Fibroblast of lung (primary cell): Measurements from ENCODE around the gene NDUFAB1.

Experiments
- CTCF ChIP-seq, 2 donors: IDR thresholded peaks in 1 of 2; conservative IDR thresholded peaks in 1 of 2; 1 replicate in 1 of 2; 2 replicates in 1 of 2; pipeline ENCODE4 v1.5.1; 2011 to 2012; ENCODE audit warnings: low read length in 2 of 2, control low read depth in 1 of 2, inconsistent platforms in 1 of 2, low read depth in 1 of 2, mild to moderate bottlenecking in 1 of 2
- EZH2 ChIP-seq: IDR thresholded peaks from 2 replicates; pipeline ENCODE4 v1.5.1; 2012; ENCODE audit warnings: low read length, control low read depth, mild to moderate bottlenecking; ENCODE audit errors: missing control alignments

- TF ChIP-seq CTCF (conservative IDR thresholded peaks at IDR 0.05 in 1 of 2, IDR thresholded peaks at IDR 0.05 in 1 of 2; ENCODE audit: low read depth in 1 of 2, low read length in 2 of 2), result no peak
- TF ChIP-seq EZH2, result no peak
Observed at GRCh38 chr16:23584186-23585076, 11.7 kb downstream of the NDUFAB1 start.
